AG09319 (cell line): ENCODE measurements around the gene NIFK.
A peak's percentile ranks its signal among the peaks of the same experiment; 100 is the strongest.

Source experiments
- DNase-seq: peaks from one replicate; pipeline ENCODE4 v3.0.0-alpha.2; 2010; ENCODE audit warnings: low read depth; ENCODE audit errors: extremely low read depth
- TF ChIP-seq, protein P1 (sequence below): IDR thresholded peaks from 2 replicates; pipeline ENCODE4 v1.5.1; 2011; ENCODE audit warnings: low read depth, mild to moderate bottlenecking, inconsistent platforms, low read length, moderate library complexity

Gene NIFK

DNA sequence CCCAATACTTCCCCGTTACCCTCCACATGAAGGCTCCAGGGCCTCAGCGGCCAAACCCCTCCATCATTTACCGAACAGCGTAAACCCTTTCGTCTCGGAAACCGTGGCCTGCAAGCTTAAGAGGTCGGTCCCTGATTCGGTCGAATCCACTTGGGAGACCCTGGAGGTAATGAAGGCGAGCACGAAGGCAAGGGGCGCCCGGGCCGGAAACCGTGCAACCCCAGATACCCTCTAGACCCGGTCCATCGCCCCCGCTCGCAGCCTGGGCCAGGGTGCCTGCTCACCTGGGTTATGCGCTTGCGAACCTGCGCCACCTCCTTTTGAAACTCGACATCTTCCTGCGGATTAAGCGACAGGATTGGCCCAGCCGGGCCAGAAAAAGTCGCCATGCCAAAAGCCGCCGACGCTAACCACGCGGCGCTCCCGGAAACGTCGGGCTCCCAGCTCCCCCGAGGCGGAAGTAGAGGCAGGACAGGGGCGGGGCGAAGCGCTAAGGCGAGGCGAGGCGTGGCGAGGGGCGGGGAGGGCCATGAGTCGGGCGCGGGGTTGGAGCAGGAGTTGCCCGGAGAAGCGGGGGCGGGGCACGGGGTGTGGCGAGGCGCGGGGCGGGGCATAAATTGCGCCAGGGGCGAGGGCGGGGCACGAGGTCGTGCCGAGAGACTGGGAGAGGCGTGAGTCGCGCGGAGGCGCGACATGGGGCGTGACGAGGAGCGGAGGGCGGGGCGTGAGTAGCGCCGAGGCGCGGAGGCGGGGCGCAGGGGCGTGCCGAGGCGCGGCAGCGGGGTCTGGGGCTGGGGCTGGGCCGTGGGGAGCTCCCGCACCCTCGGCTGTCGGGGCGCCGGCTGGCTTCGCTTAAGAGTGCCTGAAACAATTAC, at the start of gene NIFK:
Gene NIFK, minus strand, starts transcription at position 414 of the 875 bp plus-strand sequence. Its CDS starts 25 bp downstream, at position 389.
- TF ChIP-seq, protein P1, sequence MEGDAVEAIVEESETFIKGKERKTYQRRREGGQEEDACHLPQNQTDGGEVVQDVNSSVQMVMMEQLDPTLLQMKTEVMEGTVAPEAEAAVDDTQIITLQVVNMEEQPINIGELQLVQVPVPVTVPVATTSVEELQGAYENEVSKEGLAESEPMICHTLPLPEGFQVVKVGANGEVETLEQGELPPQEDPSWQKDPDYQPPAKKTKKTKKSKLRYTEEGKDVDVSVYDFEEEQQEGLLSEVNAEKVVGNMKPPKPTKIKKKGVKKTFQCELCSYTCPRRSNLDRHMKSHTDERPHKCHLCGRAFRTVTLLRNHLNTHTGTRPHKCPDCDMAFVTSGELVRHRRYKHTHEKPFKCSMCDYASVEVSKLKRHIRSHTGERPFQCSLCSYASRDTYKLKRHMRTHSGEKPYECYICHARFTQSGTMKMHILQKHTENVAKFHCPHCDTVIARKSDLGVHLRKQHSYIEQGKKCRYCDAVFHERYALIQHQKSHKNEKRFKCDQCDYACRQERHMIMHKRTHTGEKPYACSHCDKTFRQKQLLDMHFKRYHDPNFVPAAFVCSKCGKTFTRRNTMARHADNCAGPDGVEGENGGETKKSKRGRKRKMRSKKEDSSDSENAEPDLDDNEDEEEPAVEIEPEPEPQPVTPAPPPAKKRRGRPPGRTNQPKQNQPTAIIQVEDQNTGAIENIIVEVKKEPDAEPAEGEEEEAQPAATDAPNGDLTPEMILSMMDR: no peak
- DNase-seq: peak; percentile 96

DNA sequence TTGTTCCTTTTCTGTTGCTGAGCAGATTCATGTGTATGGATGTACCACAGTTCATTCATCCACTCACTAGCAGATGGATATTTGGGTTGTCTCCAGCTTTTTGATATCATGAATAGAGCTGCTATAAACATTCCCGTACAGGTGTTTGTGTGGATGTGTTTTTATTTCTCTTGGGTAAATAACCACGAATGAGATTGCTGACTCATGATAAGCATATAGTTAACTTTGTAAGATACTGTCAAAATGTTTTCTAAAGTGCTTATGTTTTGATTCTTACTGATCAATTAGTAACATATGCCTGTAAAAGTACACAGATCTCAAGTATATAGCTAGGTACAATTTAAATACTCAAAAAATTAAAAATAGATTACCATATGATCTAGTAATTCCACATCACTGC, 46.5 kb upstream of the NIFK start:
- TF ChIP-seq, protein P1: no peak
- no peak for DNase-seq

DNA sequence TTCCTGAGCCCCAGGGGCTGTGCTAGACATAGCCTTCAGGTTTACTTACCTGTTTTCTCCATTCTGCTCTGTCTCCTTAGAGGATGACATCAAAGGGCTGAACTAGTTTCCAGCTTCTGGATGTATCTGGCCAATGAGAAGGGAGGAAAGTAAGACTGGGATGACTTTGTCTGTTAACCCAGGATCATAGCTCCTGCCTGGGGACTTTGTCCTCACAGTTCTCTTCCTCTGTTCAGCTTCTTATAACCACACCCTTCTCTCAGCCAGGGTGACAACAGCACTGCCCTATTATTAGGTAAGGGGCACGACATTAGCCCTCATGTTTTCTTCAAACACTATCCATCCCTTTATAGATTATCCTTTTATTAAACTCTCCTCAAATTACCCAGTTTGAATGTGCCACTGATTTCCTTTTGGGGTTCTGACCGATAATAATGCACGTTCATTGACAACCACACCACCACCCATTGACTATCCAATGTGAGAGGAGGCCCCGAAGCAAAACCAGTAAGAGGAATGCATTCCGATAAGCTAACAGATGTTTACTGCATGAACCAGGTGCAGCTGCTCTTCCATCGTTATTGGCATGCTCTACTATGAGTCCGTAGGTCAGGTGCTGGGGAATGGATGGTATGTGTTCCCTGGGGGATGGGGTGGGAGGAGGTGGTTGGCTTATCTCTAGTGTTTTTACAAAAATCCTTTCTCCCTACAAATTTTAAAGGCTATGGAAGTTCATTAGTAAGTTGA, 42.2 kb upstream of the NIFK start:
- no peak for DNase-seq
- TF ChIP-seq, protein P1: no peak

DNA sequence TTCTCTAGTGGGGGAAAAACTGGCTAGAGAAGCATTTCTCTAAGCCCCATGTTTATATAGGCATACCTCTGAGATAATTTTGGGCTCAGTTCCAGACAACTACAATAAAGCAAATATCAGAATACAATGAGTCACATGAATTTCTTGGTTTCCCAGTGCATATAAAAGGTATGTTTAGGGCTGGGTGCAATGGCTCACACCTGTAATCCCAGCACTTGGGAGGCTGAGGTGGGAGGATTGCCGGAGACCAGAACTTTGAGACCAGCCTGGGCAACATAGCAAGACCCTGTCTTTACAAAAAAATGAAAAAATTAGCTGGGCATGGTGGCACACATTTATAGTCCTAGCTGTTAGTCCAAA, 41.0 kb upstream of the NIFK start:
- TF ChIP-seq, protein P1: no peak
- no peak for DNase-seq

DNA sequence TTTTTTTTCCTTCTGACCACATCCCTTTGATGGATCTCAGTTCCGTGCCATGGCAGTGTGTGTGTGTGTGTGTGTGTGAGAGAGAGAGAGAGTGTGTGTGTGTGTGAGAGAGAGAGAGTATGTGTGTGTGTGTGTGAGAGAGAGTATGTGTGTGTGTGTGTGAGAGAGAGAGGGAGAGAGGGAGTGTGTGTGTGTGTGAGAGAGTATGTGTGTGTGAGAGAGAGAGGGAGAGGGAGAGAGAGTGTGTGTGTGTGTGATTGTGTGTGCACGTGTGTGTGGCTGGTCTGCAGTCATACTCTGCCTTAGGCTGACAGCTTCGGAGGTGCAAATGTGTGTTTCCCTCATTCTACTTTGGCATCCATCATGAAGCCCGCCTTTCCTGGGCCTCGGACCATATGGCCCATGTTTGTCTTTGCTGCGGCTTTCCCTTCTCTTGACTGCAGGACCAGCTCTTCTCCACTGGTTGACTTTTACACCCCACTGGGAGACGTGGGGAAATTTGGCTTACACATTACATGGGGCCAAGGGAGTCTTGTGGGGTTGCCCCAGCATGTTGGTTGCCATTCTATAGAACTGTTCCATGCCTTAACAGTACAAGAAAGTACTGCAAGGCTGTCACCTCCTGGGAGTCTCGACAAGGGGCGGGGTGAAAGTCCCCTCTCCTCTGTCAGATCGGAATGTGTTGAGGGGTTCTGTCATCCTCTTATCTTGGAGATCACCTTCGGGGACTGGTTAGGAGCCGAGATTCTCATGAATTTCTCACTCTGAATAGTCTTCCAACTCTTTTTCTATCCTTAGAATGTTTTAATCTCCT, 40.4 kb upstream of the NIFK start:
- TF ChIP-seq, protein P1: no peak
- DNase-seq: no peak

DNA sequence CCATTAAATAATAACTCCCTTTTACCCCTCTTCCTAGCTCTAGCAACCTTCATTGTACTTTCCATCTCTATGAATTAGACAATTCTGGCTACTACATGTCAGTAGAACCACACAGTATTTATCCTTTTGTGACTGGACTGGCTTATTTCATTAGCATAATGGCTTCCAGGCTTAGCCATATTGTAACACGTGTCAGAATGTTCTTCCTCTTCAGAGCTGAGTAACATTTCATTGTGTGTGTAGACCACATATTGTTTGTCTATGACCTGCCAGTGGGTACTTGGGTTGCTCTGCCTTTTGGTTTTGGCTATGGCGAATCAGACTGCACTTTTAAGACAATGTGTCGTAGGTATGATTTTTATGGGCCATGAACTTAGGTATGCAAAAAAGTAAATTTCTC, 39.7 kb upstream of the NIFK start:
- TF ChIP-seq, protein P1: no peak
- DNase-seq: no peak
